Hepatocyte (in vitro differentiated cells): Measurements from ENCODE around the gene STK17A.

Experiments used
- CTCF ChIP-seq: fragments of 200-600 bp; sonication (generic); IDR thresholded peaks from 2 replicates; pipeline ENCODE4 v1.5.1; 2016; ENCODE audit warnings: antibody characterized with exemption, mild to moderate bottlenecking; ENCODE audit not compliant: poor library complexity
- EZH2phosphoT487 ChIP-seq: fragments of 200-600 bp; sonication (generic); IDR thresholded peaks from one replicate; pipeline ENCODE4 v1.6.1; 2018; ENCODE audit warnings: antibody characterized with exemption, mild to moderate bottlenecking, low read depth, moderate library complexity; ENCODE audit not compliant: unreplicated experiment, severe bottlenecking

- no peak for TF ChIP-seq EZH2phosphoT487
- TF ChIP-seq CTCF = no peak
These were observed 77.2 kb downstream of the STK17A start for GRCh38 chr7:43660141-43660540.
